UCSD-AML1 (cell line): ENCODE results near the gene SLC37A2.
"Not testable (repeated sequence)": the region's sequence is repeated elsewhere in the genome, so short reads cannot be mapped to it uniquely, and the experiment has no call there.

Experiments used
- DNase-seq: peaks from one replicate; lab custom pipeline; 2025; ENCODE audit not compliant: unreplicated experiment; lab: John Stamatoyannopoulos, UW

SLC37A2 gene

DNA sequence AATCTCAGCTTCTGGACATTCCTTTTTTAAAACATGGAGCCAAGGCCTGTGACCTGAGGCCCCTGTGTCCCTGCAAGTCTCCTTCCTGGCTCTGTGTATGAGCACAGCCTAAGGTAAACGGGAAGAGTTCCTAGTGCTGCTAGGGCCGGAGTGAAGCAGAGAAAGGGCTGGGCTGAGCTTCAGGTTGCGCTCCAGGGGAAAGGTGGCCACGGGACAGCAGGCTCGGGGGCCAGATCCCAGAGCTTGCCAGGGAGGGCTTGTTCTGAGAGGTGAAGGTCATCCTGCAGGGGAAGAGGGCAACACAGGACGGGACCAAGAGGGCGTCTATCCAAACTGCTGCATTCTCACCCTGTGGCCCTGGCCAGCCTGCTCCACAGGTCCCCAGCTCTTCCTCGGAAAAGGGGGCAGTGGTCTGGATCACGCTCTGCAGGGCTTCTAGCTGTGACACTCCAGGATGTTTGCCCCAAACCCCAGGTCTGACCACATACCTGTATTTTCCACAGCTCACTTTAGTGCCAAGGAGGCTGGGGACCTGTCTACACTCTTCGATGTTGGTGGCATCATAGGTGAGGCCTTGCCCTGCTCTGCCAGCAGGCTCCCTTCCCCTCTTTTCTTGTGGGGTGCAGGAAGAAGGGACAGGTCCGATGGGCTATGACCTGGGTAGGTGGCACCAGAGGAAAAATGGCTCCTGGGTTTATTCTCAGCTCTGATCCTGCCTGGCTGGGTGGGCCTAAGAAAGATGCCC, 20.4 kb downstream of the SLC37A2 start:
- no peak for DNase-seq

DNA sequence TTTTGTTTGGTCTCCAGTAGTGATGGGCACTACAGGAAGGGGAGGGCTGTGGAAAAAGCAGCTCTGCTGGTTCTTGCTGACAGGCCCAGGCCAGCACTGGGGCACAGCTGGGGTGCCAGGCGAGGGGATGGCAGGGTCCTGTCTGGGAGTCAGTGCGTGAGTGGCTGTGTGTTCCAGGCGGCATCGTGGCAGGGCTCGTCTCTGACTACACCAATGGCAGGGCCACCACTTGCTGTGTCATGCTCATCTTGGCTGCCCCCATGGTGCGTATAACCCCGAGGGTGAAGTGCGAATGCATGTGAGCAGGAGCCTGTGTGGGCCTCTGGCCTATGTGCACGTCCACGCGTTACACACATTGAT, 20.9 kb downstream of the SLC37A2 start:
- no peak for DNase-seq

DNA sequence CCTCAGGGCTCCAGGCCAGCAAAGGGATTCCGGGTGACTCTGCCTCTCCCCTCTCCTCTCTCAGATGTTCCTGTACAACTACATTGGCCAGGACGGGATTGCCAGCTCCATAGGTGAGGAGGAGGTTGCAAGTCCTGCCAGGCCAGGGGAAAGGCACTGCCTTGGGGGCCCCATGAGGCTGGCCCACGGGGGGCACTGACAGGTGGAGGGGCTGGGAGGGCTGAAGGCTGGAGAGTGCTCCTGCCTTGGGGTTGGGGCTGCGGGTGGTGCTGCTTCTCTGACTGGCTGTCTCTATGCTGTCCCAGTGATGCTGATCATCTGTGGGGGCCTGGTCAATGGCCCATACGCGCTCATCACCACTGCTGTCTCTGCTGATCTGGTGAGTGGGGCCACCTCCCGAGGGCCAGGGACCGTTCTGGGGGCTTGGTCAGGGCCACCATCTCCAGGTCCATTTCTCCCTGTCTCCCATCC, 21.7 kb downstream of the SLC37A2 start:
- no peak for DNase-seq

DNA sequence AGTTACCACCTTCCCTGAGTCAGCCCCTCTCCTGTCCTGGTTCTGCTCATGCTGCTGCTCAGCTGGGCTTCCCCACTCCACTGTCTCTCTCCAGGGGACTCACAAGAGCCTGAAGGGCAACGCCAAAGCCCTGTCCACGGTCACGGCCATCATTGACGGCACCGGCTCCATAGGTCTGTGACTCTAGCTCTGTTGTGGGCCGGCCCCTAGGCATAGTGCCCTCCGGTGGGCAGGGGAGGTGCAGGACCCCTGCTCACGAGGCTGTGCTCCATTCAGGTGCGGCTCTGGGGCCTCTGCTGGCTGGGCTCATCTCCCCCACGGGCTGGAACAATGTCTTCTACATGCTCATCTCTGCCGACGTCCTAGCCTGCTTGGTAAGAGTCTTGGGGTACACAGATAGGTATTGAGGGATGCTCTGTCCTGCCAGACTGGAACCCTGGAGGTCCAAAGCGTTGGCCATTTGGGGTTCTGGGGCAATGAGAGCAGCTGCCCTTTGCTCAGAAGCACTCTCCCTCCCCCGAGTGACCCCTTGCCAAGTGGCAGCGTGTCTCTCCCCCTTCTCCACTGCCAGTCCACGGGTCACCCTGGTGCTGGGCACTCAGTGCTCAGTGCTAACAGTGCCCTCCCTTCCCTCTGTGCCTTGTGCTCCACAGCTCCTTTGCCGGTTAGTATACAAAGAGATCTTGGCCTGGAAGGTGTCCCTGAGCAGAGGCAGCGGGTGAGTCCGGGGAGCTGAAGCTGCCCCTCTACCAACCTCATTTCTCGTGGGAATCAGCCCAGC, 22.4 kb downstream of the SLC37A2 start:
- DNase-seq, result no peak

DNA sequence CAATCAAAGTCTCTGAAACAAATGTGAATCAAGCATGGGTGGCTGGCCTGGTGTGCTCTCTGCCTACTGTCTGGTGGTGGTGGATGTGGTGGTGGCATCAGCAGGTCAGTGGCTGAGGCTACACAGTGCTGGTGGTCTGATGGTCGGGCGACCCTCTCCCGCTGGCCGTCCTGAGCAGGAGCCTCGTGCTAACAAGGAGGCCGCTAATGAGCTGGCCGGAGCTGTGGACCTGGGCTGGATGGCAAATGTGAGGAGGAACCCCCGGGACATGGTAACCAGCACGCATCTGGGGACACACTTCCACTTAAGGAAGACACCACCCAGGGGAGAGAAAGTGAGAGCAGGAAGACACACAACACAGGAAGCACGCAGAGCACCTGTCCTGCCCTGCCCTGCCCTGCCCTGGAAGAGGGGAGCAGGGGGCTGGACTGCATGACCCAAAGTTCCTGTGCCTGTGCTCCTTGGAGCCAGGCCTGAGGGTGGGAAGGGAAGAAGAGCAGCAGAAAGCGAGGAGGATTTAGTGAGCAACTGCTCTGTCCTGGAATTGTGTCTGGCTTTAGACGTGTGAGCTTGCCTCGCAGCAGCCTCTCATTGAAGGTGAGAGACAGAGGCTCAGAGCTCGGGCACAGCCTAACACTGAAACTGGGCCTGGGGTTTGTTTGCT, 23.7 kb downstream of the SLC37A2 start:
- no peak for DNase-seq

DNA sequence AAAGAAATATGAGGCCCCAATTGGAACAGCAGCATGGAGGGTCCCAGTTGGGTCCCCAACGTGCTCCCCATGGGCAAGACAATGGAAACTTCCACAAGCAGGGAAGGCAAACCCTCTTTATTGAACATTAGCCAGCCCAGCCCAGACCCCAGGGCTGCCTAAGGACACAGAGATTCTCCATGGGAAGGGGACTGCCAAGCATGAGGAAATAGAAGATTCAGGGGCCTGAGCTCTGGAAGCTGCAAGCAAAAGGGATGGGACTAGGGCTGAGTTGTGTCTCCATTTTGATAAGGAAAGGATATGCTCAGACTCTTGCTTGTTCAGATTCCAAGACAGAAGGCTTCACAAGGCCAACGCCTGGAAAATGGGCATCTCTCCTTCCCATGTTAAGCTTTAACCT, 25.0 kb downstream of the SLC37A2 start:
- no peak for DNase-seq

DNA sequence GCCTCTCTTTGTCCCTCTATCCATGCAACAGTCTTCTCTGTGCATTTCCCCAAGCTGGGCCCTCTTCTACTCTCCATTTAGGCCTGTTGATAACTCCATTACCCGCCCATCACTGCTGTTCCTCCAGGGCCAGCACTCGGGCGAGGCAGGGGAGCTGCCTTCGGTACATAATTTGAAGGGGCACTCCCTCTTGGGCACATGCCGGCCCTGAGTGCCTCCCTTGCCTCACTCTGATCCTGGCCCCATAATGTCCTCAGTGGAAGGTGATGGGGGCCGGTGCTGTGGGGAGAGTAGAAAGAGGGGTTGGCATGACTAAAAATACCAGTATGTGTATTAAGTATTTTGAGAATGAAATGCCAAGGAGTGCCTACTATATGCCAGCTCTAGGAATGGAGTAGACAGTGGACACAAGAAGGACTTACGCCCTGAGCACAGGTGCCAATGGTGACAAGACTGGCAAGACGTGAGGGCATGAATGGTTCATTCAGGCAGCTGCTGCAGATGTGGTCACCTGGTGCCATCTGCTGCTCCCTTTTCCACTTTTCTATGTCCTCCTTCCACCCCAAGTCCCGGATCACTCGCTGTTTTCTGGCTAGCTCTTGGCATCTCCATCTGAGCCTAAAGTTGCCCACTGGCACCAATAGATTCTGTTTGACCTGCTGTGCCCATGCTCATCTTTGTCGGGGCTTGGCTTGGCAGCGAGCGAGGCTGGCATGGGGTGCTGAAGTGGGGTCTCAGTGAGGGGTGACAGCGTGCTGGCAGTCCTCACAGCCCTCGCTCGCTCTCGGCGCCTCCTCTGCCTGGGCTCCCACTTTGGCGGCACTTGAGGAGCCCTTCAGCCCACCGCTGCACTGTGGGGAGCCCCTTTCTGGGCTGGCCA, 25.7 kb downstream of the SLC37A2 start:
- no peak for DNase-seq

DNA sequence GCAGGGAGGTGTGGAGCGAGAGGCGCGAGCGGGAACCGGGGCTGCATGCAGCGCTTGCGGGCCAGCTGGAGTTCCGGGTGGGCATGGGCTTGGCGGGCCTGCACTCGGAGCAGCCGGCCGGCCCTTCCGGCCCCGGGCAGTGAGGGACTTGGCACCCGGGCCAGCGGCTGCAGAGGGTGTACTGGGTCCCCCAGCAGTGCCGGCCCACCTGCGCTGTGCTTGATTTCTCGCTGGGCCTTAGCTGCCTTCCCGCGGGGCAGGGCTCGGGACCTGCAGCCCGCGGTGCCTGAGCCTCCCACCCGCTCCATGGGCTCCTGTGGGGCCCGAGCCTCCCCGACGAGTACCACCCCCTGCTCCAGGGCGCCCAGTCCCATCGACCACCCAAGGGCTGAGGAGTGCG, 26.4 kb downstream of the SLC37A2 start:
- not testable (repeated sequence) for DNase-seq

DNA sequence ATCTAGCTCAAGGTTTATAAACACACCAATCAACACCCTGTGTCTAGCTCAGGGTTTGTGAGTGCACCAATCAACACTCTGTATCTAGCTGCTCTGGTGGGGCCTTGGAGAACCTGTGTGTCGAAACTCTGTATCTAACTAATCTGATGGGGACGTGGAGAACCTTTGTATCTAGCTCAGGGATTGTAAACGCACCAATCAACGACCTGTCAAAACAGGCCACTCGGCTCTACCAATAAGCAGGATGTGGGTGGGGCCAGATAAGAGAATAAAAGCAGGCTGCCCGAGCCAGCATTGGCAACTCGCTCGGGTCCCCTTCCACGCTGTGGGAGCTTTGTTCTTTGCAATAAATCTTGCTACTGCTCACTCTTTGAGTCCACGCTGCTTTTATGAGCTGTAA, 27.0 kb downstream of the SLC37A2 start:
- not testable (repeated sequence) for DNase-seq

DNA sequence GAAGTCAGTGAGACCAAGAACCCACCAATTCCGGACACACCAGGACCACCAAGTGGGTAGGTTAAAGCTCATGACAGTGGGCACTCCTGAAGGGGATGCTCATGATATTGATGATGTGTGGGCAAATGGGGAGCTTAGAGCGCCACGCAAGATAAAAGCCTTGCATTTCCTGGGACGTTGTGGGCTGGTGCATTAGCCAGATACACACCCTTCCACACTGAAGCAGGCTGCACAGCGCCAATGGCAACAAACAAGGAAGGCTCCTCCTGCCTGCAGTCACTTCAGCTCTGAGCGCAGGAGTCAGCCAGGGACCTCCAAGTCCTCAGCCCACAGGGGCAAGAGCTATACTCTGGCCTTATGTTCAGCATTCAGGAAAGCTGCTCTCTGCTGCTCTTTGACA, 27.7 kb downstream of the SLC37A2 start:
- DNase-seq, result no peak

DNA sequence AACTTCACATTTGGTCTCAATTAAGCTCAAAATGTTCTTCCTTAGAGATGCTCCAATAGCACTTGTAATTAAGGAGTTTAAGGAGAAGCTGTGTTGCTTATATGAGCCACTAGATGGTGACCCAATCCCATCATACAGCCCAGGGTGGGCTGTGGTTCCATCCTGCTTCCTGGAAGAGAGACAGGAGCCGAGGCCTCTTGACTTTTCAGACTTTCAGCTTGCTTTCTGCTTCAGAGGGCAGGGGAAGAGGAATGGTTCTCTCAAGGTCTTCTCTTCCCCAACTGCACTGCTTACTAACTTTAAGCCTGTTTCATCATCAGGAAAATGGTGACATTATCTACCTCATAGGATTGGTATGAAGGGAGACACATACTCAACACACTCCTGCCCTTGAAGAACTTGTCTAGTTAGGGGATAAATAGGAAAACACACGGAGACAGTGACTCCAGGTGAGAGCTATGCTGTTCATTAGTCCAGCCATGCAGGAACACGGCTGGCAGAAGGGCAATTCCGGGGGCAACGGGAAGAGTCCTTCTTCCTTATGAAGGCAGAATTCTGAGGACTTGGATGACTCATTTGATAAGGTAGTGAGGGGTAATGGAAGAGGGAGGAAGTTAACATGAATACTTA, 28.3 kb downstream of the SLC37A2 start:
- peak; percentile 52 for DNase-seq

DNA sequence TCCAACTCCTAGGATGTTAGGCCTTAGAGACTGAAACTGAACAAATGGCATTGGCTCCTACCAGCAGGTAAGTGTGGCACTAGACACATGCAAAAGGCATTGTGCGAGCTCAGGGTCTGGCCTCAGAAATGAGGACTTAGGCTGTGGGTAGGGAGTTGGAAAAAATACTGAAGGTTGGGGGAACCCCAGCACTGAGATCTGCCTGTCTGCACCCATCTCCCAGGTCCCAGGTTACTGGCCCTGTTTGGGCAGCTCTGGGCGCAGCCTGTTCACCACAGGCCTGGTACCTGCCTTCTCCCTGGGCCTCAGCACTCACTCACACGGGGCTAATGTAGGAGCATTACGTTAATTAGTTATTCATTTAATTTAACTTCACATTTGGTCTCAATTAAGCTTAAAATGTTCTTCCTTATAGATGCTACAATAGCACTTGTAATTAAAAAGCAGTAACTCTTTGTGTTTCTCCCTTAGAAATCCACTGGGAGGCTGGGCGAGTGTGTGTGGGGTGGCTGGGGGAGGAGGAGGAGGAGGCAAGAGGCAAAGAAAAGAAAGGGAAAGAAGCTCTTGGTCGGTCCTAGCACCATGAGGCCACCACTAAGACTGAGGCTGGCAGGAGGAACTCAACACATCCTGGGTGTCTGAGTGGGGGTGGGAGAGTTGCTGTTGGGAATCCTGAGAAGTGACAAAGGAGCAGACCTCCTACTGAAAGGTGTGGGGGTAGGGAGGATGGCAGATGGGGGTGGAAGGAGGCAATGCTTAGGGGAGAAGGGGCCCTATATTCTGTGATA, 29.0 kb downstream of the SLC37A2 start:
- no peak for DNase-seq

DNA sequence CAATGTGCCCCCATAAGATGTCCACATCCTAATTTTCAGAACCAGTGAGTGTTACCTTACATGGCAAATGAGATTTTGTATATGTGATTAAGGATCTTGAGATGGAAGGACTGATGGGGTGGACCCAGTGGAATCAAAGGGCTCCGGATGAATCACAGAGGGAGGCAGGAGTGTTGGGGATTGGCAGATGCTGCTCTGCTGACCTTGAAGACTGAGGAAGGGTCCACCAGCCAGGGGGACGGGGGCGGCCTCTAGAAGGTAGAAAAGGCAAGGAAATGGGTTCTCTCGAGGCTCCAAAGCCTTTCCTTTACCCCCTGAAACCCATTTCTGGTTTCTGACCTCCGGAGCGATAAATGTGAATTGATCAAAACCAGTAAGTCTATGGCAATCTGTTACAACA, 29.6 kb downstream of the SLC37A2 start:
- no peak for DNase-seq

DNA sequence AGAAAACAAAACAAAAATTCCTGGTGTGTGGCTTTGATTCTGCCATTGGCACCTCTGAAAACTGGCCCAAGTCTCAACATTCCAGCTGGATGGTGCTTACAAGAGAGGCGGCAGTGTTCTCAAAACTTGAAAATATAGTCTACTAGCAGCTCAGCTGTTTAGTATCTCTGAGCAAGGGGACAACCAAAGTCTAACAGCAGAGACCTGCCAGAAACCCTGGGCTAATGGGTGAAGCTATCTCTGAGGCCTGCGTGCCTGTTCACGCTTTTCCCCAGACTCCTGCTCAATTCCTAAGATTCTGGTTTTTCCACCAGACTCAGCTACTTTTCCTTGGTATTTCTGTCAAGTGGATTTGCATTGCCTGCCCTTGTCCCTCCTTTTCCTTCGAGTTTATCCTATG, 30.4 kb downstream of the SLC37A2 start:
- DNase-seq, result no peak

DNA sequence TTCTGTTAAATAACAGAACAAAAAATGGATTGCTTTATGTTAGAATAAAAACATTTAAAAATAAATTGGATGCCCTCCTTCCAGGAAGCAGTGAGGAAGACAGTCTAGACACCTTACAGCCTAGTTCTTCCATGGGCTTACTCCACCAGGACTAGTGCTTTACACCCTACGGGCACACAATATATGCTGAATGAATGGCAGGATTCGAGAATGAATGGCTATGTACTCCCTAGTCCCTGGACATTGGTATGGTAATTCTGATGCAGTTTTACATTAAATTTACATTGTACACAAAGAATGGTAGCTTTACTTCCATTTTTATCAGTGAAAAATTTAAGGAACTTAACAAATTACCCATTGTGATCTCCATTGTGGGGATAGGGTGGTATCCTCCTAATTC, 31.6 kb downstream of the SLC37A2 start:
- DNase-seq, result no peak

DNA sequence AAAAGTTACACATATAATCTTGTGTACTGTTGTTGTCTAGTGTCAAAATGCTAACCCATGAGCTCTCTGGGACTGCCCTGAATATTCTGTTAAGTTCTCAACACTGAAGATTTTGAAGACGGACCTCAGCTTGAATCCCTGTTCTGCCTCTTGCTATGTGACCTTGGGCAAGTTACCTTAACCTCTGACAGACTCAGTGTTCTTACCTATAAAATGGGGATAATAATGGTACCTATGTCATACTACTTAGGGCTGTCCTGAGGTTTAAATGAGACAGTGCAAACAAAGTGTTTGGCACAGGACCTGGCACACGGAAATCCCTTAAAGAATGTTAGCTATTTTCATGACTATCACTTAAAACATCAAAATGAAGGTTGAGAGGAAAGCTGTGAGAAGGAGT, 37.0 kb downstream of the SLC37A2 start:
- DNase-seq, result no peak

DNA sequence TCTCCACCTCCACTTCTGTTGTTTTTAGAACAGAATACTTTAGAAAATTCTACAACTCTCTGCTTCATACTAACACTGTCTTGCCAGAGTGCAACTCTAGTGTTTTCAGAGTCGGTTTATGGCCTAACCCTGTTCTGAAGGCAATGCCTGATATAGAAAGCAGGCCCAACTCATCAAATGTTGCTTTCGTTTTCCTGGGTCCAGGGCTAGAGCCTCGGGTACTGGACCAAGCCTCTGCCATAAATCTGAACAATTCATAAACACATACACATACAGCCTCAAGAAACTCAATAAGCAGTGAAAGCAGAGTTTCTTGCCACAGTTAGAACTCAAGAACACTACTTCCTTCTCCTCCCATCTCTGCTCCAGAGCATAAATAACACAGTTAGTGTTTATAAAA, 38.5 kb downstream of the SLC37A2 start:
- DNase-seq, result no peak

DNA sequence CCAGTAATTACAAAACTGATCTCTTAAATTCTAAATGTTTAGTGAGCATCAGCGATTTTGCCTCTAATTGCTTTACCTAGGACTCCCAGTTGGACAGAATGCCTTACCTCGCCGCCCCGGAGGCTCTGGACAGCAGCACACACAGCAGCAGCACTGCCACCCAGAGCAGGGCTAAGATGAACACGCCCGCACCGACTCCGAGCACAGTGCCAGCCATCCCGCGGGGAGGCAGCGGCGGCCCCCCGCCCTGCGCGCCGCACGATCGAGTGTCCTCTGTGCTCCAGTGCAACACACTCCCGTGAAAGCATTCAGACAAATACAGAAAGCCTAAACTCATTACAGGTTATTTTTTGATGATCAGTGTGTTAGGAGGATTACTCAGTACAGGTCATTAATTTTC, 38.9 kb downstream of the SLC37A2 start:
- no peak for DNase-seq

DNA sequence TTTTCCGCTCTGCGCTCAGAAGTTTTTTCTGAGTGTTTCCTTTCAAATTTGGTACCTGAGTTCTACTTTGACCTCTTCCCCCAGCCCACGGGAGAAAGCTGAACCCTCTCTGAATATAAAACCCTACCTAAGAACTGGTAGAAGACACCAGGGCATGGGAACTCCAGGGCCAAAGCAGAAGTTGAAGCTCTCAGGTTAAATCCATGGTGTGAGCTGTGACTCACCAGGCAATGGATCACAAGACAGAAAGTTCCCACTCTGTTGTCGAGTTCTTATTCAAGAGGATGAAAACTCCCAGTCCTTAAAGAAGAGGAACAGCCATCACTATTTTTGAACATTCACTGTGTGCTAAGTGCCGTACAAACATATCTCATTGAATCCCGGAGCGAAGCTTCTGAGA, 39.4 kb downstream of the SLC37A2 start:
- DNase-seq, result no peak

DNA sequence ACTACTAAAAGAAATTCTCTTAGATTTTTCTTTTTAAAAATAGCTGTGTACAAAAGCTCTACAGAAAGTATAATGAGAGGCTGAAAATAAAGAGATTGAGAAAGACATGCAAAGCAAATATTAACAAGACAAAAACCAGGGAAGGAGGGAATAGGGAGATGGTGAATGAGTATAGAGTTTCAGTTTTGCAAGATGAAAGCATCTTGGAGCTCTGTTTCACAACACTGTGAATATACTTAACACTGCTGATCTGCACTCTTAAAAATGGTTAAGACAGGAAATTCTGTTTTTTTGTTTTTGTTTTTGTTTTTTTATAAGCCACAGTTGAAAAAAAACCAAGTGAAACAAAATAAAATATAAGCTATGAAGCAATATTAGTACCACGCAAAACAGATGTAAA, 42.8 kb downstream of the SLC37A2 start:
- no peak for DNase-seq
